Occipital lobe (tissue), 2 donors: ENCODE data around the gene CALCR. TPM values are rescaled to one million over a fixed set of nuclear protein-coding genes. Genes with fewer than 3 reads are reported as not detected.

Experiments used
- small RNA-seq: library from RNA; depleted of rRNA; stranded (forward); fragments of <200 nt; gene quantifications from one replicate; pipeline ENCODE3, GENCODE V24; 2014
- total RNA-seq: library from RNA; depleted of rRNA; stranded (reverse); fragments of >200 nt; gene quantifications from one replicate; pipeline ENCODE4 v1.2.3, GENCODE V29; 2014

CALCR gene
- total RNA-seq, 1 donor from 2014 or later, result not detected

Small RNAs within 50 kb of the gene (small RNA-seq; reads per million reads assigned to genes)
- gene MIR489 (not detected), gene MIR653 (not detected)
